ENCODE data around the gene ADARB2.
"Not testable (repeated sequence)": the region's sequence is repeated elsewhere in the genome, so short reads cannot be mapped to it uniquely, and the experiment has no call there.

GRCh38 chr10:1463971-1464370 lies 273.4 kb downstream of the ADARB2 start:
- not testable (repeated sequence) for TF ChIP-seq CTCF, EP300, POLR2A (IDR thresholded peaks at IDR 0.05)
